ENCODE results near the gene C15orf40. TPM values are rescaled to one million over a fixed set of nuclear protein-coding genes. Genes with fewer than 3 reads are reported as not detected.

The C15orf40 gene
- total RNA-seq, 2 experiments from 2014 or later = 25.6 to 30.2 TPM

GRCh38 chr15:82950295-82950694, 61.1 kb downstream of the C15orf40 start:
- no peak for TF ChIP-seq CTCF (IDR thresholded peaks at IDR 0.05)
- H3K4me3 Mint-ChIP-seq = no peak overlapping the region
- peaks cover 2% of the 10 kb centered on the region for H3K4me1 Mint-ChIP-seq (ENCODE audit: low read depth)
- no peak for ATAC-seq
- intact Hi-C loops (cut with micrococcal nuclease) = no loop called here
- no peak for DNase-seq
- peaks cover 8% of the 10 kb centered on the region for H3K27me3 Mint-ChIP-seq
- CTCF ChIA-PET = interaction anchor here (1.0 kb wide), 1 partner anchor 50 kb away, joined by 3 read pairs; no protein-coding TSS in a partner anchor
- POLR2A ChIA-PET = no interaction called here
- H3K27ac Mint-ChIP-seq = no peak overlapping the region
- H3K9me3 Mint-ChIP-seq = no peaks in the 10 kb centered on the region
- H3K36me3 Mint-ChIP-seq (ENCODE audit: low read depth) = no peaks in the 10 kb centered on the region

- Mint-ChIP-seq H3K27me3 (peaks cover 4% of the 10 kb centered on the region), H3K9me3 (no peaks in the 10 kb centered on the region), H3K27ac (no peak overlapping the region), H3K36me3 (ENCODE audit: low read depth) (no peaks in the 10 kb centered on the region), H3K4me3 (no peak overlapping the region), H3K4me1 (ENCODE audit: low read depth) (no peaks in the 10 kb centered on the region)
- no peak for DNase-seq
- intact Hi-C loops (cut with micrococcal nuclease) = no loop called here
- no peak for TF ChIP-seq CTCF (IDR thresholded peaks at IDR 0.05)
- POLR2A ChIA-PET = no interaction called here
- CTCF ChIA-PET = no interaction called here
- ATAC-seq = no peak
These were observed 65.2 kb downstream of the C15orf40 start for GRCh38 chr15:82946155-82946701.

- ChIA-PET CTCF (no interaction called here), POLR2A (interaction anchor here (0.5 kb wide), 1 partner anchor 16 kb away, joined by 4 read pairs; no protein-coding TSS in a partner anchor)
- DNase-seq (no peak), ATAC-seq (no peak)
- Mint-ChIP-seq H3K9me3 (no peaks in the 10 kb centered on the region), H3K4me3 (no peak overlapping the region), H3K4me1 (ENCODE audit: low read depth) (no peaks in the 10 kb centered on the region), H3K27me3 (peaks cover 4% of the 10 kb centered on the region), H3K36me3 (ENCODE audit: low read depth) (no peaks in the 10 kb centered on the region), H3K27ac (no peak overlapping the region)
- TF ChIP-seq CTCF (IDR thresholded peaks at IDR 0.05) = no peak
- intact Hi-C loops (cut with micrococcal nuclease) = no loop called here
These were observed 66.1 kb downstream of the C15orf40 start for GRCh38 chr15:82945326-82945725.

- no peak overlapping the region for H3K27ac Mint-ChIP-seq
- no peak for DNase-seq
- ChIA-PET POLR2A (interaction anchor here (0.5 kb wide), 1 partner anchor 16 kb away, joined by 4 read pairs; no protein-coding TSS in a partner anchor), CTCF (no interaction called here)
- no peak for ATAC-seq
- intact Hi-C loops (cut with micrococcal nuclease) = no loop called here
- no peaks in the 10 kb centered on the region for H3K4me1 Mint-ChIP-seq (ENCODE audit: low read depth)
- H3K27me3 Mint-ChIP-seq = peaks cover 4% of the 10 kb centered on the region
- no peaks in the 10 kb centered on the region for H3K9me3 Mint-ChIP-seq
- no peaks in the 10 kb centered on the region for H3K36me3 Mint-ChIP-seq (ENCODE audit: low read depth)
- no peak overlapping the region for H3K4me3 Mint-ChIP-seq
- TF ChIP-seq CTCF (IDR thresholded peaks at IDR 0.05) = no peak
These were observed 66.6 kb downstream of the C15orf40 start for GRCh38 chr15:82944821-82945220.

- no peak for ATAC-seq
- no peak for TF ChIP-seq CTCF (IDR thresholded peaks at IDR 0.05)
- Mint-ChIP-seq H3K27me3 (peaks cover 4% of the 10 kb centered on the region), H3K36me3 (ENCODE audit: low read depth) (no peaks in the 10 kb centered on the region), H3K4me1 (ENCODE audit: low read depth) (no peaks in the 10 kb centered on the region), H3K9me3 (no peaks in the 10 kb centered on the region), H3K27ac (no peak overlapping the region), H3K4me3 (no peak overlapping the region)
- DNase-seq = no peak
- ChIA-PET POLR2A (interaction anchor here (0.6 kb wide), 1 partner anchor 1179 kb away, joined by 3 read pairs; no protein-coding TSS in a partner anchor), CTCF (interaction anchor here (1.0 kb wide), 1 partner anchor 95 kb away, joined by 5 read pairs; no protein-coding TSS in a partner anchor)
- intact Hi-C loops (cut with micrococcal nuclease) = no loop called here
These were observed 67.4 kb downstream of the C15orf40 start for GRCh38 chr15:82944056-82944455.
